GM23338 (cell line): ENCODE data around the gene SLC4A4. TPM values are rescaled to one million over a fixed set of nuclear protein-coding genes. Genes with fewer than 3 reads are reported as not detected.
A peak's percentile ranks its signal among the peaks of the same experiment; 100 is the strongest.

ENCODE experiments used
- ATAC-seq: fragments of 200-7000 bp; cut with Tn5 transposase; 3 replicates; pipeline ENCODE4 v1.9.1; 2020
- DNase-seq: peaks from one replicate; pipeline ENCODE4 v3.0.0-alpha.2; 2015; ENCODE audit warnings: low spot score
- H2AFZ ChIP-seq: fragments of 200-600 bp; sonication (generic); 2 replicates; pipeline ENCODE4 v1.8.0; 2016; ENCODE audit warnings: antibody characterized with exemption, mild to moderate bottlenecking, moderate library complexity
- H3F3A ChIP-seq: fragments of 200-600 bp; sonication (generic); replicated peaks from 2 replicates; pipeline ENCODE4 v1.8.0; 2017; ENCODE audit warnings: antibody characterized with exemption, mixed run types, low read depth
- H3K27ac ChIP-seq: fragments of 200-600 bp; sonication (generic); 2 replicates; pipeline ENCODE4 v1.6.1; 2016; ENCODE audit warnings: low read depth
- H3K27me3 ChIP-seq: fragments of 200-600 bp; sonication (generic); 2 replicates; pipeline ENCODE4 v1.8.0; 2016; ENCODE audit warnings: mild to moderate bottlenecking, mixed run types, moderate library complexity; ENCODE audit not compliant: insufficient read depth
- H3K36me3 ChIP-seq: fragments of 200-600 bp; sonication (generic); 2 replicates; pipeline ENCODE4 v1.8.0; 2016; ENCODE audit warnings: mild to moderate bottlenecking; ENCODE audit not compliant: insufficient read depth
- H3K4me1 ChIP-seq: fragments of 200-600 bp; sonication (generic); 2 replicates; pipeline ENCODE4 v1.8.0; 2016; ENCODE audit warnings: mild to moderate bottlenecking, moderate library complexity; ENCODE audit not compliant: insufficient read depth
- H3K4me2 ChIP-seq: fragments of 200-600 bp; sonication (generic); 2 replicates; pipeline ENCODE4 v1.7.1; 2017; ENCODE audit warnings: mixed run types
- H3K4me3 ChIP-seq: fragments of 200-600 bp; sonication (generic); 2 replicates; pipeline ENCODE4 v1.6.1; 2016; ENCODE audit warnings: mixed run types
- H3K79me2 ChIP-seq: fragments of 200-600 bp; sonication (generic); replicated peaks from 2 replicates; pipeline ENCODE4 v1.8.0; 2017; ENCODE audit warnings: mild to moderate bottlenecking; ENCODE audit not compliant: insufficient read depth
- H3K9me2 ChIP-seq: fragments of 200-600 bp; sonication (generic); 2 replicates; pipeline ENCODE4 v1.8.0; 2017; ENCODE audit not compliant: insufficient read depth
- H4K20me1 ChIP-seq: fragments of 200-600 bp; sonication (generic); replicated peaks from 2 replicates; pipeline ENCODE4 v1.8.0; 2017; ENCODE audit warnings: mild to moderate bottlenecking; ENCODE audit not compliant: insufficient read depth
- H3K27ac Mint-ChIP-seq: 2 replicates; pipeline ENCODE4 v1.8.0; 2020; ENCODE audit warnings: inconsistent platforms, mild to moderate bottlenecking, moderate library complexity, mixed read lengths
- H3K27me3 Mint-ChIP-seq: 3 replicates; pipeline ENCODE4 v1.8.0; 2022; ENCODE audit warnings: low read depth, mild to moderate bottlenecking, moderate library complexity, mixed read lengths, inconsistent platforms; ENCODE audit not compliant: insufficient read depth, poor library complexity
- H3K36me3 Mint-ChIP-seq: 3 replicates; pipeline ENCODE4 v1.8.0; 2021; ENCODE audit warnings: low read depth, mild to moderate bottlenecking, inconsistent platforms, moderate library complexity, mixed read lengths
- H3K4me1 Mint-ChIP-seq: 3 replicates; pipeline ENCODE4 v1.8.0; 2020; ENCODE audit warnings: mild to moderate bottlenecking, inconsistent platforms, mixed read lengths
- H3K4me3 Mint-ChIP-seq: 3 replicates; pipeline ENCODE4 v1.8.0; 2021; ENCODE audit warnings: moderate library complexity, mild to moderate bottlenecking, inconsistent platforms, mixed read lengths
- H3K9me3 Mint-ChIP-seq: 3 replicates; pipeline ENCODE4 v1.8.0; 2020; ENCODE audit warnings: moderate library complexity, mild to moderate bottlenecking, inconsistent platforms, mixed read lengths
- CREB1 ChIP-seq: fragments of 250-450 bp; sonication (Bioruptor Pico); IDR thresholded peaks from 2 replicates; pipeline ENCODE4 v1.5.0; 2020; ENCODE audit warnings: low read depth, mild to moderate bottlenecking, moderate library complexity
- CTCF ChIP-seq, 2 experiments: fragments of 200-600 bp in 1 of 2; sonication (generic) in 1 of 2; conservative IDR thresholded peaks; 2 replicates each; pipeline versions ENCODE4 v1.5.1 to v1.6.1; 2016 to 2017; ENCODE audit warnings: antibody characterized with exemption in 2 of 2, low read depth in 2 of 2, mild to moderate bottlenecking in 2 of 2, moderate library complexity in 1 of 2
- ETS1 ChIP-seq: IDR thresholded peaks from 2 replicates; pipeline ENCODE4 v1.6.1; 2016; ENCODE audit warnings: antibody characterized with exemption
- JUNB ChIP-seq: IDR thresholded peaks from one replicate; pipeline ENCODE4 v1.6.1; 2016; ENCODE audit warnings: antibody characterized with exemption; ENCODE audit not compliant: unreplicated experiment
- REST ChIP-seq: IDR thresholded peaks from one replicate; pipeline ENCODE4 v1.6.1; 2018; ENCODE audit warnings: antibody characterized with exemption; ENCODE audit not compliant: unreplicated experiment
- ZNF114 ChIP-seq: fragments of 250-450 bp; sonication (Bioruptor Pico); IDR thresholded peaks from 2 replicates; pipeline ENCODE4 v1.5.0; 2020; ENCODE audit warnings: mild to moderate bottlenecking, moderate library complexity
- ZNF462 ChIP-seq: fragments of 250-450 bp; sonication (Bioruptor Pico); IDR thresholded peaks from 2 replicates; pipeline ENCODE4 v1.5.0; 2020; ENCODE audit warnings: mild to moderate bottlenecking, moderate library complexity
- polyA plus RNA-seq: library from polyadenylated mRNA; unstranded; fragments of >200 nt; fragmentation: Nextera tagmentation; extraction: Ambion mirVana; gene quantifications from 2 replicates; pipeline ENCODE4 v1.2.1, GENCODE V29; 2016
- total RNA-seq: library from RNA; depleted of rRNA; stranded (reverse); fragments of >200 nt; shearing (Covaris generic); gene quantifications from 2 replicates; pipeline ENCODE4 v1.2.3, GENCODE V29; 2014

The SLC4A4 gene
- total and polyA plus RNA-seq, 2 experiments from 2014 or later, result 1.0 to 1.5 TPM

- Histone ChIP-seq H3K4me3 (no peak overlapping the region), H4K20me1 (no peaks in the 10 kb centered on the region), H3K79me2 (no peaks in the 10 kb centered on the region), H3K27me3 (no peaks in the 10 kb centered on the region), H3K36me3 (no peaks in the 10 kb centered on the region), H3K27ac (no peak overlapping the region), H3K4me1 (no peaks in the 10 kb centered on the region), H2AFZ (peak overlapping the region; percentile 34; the same call in 1 of the 2 replicates), H3K9me2 (no peaks in the 10 kb centered on the region), H3K4me2 (no peak overlapping the region), H3F3A (no peaks in the 10 kb centered on the region)
- Mint-ChIP-seq H3K9me3 (no peaks in the 10 kb centered on the region), H3K27ac (no peak overlapping the region), H3K4me1 (peaks cover 6% of the 10 kb centered on the region), H3K4me3 (no peak overlapping the region), H3K36me3 (no peaks in the 10 kb centered on the region), H3K27me3 (no peaks in the 10 kb centered on the region)
- no peak for ATAC-seq
- DNase-seq, result no peak
- TF ChIP-seq REST (no peak), ETS1 (no peak), CREB1 (CRISPR knock-in tag) (no peak), JUNB (no peak), CTCF (conservative IDR thresholded peaks at IDR 0.05; ENCODE audit: low read depth in 2 of 2) (no peak), ZNF462 (CRISPR knock-in tag) (no peak), ZNF114 (CRISPR knock-in tag) (no peak)
These were observed 147.9 kb downstream of the SLC4A4 start for GRCh38 chr4:71486550-71487343.
